Stimulated activated CD8-positive, alpha-beta memory T cell treated with anti-CD3 and anti-CD28 coated beads, Interleukin-7, amount 100 ng/mL, for 24 hours (primary cell): ENCODE data around the gene E2F3.
A peak's percentile ranks its signal among the peaks of the same experiment; 100 is the strongest.

Source experiments
- DNase-seq: peaks from one replicate; pipeline ENCODE4 v3.0.0-alpha.2; 2020; ENCODE audit warnings: low read depth

Gene E2F3

DNA sequence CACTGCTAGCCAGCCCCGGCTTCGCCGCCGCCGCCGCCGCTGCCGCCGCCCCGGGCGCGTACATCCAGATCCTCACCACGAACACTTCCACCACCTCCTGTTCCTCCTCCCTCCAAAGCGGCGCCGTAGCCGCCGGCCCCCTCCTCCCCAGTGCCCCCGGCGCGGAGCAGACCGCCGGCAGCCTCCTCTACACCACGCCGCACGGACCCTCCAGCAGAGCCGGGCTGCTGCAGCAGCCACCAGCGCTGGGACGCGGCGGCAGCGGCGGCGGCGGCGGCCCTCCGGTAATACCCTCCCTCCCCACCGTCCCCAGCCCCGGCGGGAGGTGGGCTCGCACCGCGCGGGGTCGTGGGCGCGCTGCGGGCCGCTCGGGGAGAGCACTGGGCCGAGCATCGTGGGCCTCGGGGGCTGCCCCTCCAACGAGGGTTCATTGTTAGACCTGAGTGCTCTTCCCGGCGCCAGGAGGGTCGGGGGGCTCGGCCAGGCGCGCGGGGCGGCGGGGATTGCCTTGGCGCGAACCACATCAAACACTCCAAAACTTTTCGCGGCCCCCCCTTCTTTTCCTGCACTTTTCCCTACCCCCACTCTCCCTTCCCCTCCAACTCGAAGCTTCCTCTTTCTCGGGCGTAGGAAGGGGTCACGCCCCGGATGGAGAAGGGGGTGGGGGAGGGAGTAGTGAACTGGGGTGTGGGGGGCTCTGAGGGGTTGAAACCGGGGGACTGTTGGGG is 827 bp downstream of the E2F3 start:
- DNase-seq = peak; percentile 26

DNA sequence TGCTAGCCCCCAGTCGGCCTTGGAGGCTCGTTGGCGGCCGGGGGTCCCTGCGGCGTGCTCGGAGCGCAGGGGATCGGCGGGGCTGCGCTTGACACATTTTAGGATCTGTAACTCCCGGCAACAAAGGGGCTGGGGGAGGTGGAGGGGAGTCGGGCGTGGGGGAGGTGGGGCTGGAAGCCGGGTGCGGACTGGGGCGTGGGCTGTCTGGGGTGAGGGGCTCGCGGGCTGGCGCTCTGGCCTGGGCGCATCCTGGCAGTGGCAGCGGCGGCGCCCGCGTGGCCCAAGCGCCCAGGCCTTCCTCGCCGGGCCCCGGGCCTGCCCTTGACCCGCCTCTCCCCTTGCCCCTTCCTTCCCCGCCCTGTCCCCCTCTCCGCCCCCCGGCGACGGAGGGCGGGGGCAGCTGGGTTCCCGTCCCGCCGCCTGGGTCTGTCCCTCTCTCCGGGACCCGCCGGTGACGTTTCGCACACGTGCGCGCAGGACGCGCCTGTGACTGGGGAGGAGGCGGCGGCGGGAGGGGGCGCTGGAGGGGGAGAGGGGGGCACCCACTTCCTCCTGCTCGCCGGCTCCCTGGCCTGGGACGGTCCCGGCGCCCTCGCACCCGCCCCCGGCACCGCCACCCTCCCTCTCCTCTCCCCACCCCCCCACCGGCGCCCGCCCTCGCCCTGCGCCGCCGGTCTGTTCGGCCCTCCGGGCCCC is 1.5 kb downstream of the E2F3 start:
- DNase-seq = peak; percentile 83

DNA sequence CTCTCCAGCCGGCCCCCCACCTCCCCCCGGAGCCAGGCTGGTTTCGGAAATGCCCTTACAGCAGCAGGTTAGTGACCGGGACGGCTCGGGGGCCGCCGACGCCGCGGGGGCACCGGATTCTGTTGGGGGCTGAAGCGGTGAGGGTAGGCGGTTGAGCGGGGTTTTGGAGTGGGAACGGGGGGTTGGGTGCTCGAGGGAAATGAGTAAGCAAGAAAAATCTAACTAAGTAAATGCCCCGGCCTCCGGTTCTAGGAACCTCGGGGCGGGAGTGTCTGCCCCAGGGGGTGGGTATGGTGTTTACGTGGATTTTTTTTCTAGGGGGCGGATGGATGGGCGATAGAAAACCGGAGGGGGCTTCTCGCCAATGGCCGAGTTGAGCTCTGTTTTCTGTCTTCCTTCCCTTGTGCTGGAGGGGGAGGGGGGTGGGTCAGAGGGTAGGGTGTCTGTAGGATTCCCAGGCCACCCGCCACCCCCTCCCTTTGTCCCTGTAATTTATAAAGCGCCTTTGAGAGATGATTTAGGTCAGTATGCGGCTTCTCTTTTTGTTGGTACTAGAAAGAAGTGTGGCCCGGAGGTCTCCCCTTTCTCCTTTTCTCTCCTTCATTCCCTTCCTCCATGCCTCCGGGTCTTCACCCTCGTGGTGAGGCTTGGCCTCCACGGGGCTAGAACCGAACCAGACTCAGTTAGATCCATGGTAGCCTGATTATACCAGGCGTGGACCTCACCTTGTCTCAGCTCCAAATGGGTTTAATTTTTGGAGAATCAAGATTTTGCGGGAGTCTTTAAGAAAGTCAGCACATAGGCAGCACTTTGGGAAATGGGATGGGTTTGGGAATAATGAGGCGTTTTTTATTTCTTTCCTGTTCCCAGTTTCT is 2.3 kb downstream of the E2F3 start:
- DNase-seq = peak; percentile 59

DNA sequence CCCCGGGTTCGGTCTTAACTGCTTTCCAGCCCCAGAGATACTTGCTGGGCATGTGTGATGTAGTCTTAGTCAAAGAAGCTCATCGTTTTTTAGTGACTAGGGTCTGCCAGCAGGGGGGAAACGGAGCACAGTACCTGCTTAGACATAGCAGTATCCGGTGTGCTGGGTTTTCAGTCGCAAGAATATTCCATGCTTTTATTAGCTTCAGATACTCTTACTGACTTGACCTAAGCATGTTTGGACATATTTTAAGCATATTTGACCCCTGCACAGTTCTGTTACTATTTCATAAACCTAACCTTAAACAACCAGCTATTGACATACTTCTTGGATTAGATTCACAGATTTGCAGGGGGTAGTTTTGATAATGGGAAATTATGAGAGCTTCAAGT is 3.0 kb downstream of the E2F3 start:
- DNase-seq = no peak

DNA sequence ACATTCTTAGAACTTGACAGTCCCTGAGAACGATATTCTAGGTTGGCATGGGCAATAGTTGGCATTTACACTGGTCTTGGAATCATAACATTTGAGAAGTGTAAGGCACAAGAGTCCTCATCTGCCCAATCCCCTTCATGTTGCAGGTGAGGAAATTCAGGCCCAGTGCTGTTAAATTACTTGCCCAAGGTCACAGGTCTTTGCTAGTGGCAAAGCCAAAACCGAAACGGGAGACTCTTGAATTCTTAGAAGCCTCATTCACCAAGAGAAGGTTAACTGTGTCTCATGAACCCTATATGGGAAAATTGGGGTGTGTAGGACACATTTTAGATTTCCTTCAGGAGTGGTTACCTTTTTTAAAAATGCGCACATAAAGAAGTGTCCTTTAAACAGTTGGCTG is 7.2 kb downstream of the E2F3 start:
- no peak for DNase-seq

DNA sequence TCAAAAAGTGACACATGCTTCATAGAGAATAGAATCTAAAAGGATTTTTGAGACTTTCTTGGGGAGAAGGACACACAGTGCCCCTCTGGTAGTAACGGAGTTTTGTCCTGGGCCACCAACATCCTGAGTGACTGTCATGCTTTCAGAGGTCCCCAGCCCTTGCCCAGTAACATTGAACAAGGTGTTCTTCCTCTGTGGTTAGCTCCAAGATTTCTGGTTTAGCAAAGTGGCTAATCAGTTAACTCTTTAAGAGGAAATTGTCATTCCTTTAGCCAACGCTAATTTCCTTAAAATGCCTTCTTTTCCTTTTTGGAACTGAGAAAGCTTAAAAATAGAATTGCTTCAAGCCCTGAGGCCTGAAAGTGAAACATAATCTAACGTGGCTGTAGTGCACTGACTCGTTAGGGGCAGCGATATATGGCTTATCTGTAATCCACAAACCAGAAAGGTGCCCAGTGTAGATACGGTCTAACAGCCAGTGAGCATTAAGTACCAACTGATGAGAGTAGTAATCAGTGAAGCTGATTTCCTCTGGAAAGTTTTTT is 7.8 kb downstream of the E2F3 start:
- DNase-seq = no peak

DNA sequence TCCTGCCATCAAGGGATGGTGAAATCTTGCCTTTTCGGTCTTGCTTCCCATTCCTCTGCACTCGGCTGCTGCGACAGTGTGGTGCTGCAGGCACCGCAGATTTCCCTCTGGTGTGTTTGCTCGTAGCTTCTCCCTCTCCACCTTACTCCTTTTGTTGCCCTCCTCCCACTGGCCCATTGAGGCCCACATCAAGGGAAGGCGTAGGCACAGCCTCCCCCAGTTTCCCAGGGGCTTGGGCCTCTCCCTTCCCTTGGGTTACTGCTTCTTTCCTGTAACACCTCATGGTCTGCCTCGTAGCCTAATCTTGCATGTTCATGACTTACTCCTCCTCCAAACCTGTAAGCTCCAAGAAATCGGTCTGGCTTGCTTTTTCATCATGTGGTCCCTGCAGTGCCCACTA is 9.9 kb downstream of the E2F3 start:
- DNase-seq = no peak

DNA sequence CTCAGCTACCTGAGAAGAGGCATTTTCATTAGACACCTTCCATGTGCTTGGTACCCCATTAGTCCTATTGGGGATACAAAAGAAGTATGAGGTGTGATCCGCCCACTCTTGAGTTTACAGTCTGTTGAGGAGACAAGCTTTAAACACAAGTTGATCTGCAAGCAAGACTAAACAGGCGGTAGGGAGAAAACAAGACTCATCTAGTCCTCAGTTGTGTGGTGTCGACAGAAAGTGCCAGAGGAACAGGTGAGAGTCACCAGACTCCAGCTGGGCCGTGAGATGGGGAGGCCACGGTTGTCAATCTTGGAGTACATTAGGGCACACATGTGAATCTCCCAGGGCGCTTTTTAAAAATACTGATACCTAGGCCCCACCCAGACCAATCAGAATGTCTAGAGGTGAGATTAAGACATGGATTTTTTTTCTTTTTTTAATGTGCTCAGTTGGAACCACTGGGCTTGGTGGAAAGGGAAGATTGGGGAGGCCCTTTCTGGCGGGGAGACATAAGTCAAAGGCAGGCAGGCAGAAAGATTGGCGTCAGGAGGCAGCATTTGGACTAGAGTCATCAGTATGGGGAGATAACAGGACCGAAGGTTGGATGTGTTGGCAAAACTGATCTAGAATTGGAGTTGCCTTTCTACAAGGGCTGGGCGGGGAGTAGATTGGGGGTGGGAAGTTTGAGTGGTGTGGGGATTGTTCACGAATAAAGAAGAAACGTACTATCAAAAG is 10.4 kb downstream of the E2F3 start:
- DNase-seq = no peak

DNA sequence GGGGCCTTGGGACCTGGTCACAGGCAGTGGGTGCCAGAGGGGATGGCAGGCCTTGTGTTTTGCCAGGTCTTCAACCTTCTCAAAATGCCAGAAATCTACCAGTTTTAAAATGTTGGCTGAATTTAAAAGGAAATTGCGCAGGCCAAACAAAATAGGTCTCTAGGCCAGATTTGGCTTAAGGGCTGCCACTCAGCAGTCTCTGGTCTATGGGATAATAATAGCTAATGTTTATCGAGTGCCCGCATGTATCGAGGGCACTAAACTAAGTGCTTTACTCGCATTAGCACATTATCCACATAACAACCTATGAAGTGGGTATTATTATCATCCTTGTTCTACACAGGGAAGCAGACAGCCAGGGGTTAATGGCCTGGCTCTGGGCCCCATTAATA is 11.0 kb downstream of the E2F3 start:
- no peak for DNase-seq

DNA sequence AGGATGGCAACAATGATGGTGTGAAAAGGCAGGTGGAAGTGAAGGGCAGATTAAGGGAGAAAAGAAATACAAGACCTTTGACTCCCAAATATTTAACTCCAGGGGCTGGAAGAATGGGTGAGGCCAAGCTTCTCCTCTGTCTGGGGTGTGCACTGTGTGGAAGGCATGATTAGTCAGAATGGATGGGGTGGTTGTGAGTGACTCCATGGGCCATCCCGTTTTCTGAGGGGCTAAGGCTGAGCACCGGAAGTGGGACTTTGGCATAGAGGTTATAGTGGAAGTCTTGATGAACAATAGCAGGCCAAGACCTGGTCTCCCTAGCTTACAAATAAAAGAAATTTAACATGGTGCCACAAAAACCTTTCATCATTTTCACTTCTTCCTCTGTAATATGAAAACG is 12.1 kb downstream of the E2F3 start:
- no peak for DNase-seq

DNA sequence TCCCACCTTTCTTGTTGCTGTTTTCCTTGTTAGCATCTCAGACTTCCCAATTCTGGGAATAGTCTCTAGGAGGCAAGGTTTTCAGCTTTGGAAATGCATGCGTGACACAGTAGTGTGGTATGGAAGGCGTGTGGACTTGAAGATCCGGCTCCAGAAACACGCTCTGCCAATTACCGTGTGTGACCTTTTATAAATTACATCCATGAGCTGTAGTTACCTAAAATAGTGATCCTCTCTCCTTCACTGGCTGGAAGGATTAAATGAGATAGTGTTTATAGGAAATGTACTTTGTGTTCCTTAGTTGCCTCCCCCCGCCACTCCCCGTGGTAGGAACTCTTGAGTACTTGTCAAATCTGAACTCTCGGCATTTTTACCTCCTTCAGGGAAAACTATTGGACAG is 13.0 kb downstream of the E2F3 start:
- DNase-seq = no peak

DNA sequence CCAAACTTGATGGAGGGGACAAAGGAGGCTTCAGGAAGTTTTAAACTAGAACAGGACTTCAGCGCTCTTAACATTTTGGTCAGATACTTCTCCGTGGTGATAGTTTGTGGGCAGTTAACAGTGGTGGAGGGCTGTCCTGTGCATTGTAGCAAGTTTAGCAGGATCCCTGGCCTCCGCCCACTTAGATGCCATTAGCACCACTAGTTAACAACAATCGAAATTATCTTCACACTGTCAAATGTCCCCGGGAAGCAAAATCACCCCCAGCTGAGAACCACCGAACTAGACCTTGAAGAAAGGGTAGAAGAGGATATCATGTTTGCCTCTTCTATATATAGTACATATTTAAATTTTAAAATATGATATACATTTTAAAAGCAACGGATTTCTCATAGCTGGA is 13.6 kb downstream of the E2F3 start:
- DNase-seq = no peak

DNA sequence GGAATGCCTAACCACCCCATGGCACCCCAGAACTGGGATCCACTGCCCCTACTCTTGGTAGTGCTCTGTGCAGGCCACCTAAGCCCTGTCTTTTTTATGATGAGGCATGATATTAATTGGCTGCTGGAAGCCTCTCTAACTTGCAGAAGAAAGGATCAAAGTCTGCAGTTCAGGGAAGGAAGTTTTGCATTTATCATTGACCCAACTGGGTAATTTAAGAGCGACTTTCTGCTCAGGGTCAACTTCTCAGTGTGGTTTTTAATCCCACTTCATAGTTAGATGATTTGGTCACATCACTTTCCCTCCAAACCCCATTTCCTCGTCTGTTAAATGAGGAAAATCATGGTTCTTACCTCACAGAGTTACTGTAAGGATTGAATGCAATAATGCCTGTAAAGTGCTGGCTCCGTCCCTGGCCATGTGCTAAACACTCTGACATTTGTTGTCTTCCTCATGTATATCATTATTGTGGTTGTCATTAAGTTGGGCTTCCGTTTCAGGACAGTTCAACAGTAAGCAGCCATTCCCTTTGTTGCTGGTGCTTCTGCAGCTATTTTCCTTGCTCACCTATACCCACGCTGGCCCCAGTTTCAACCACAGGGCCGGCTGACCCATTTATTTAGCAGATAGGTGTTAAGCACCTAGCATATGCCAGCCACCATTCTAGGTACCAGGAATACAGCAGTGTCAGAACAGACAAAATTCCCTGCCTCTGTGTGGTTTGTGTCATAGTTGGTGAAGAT is 14.2 kb downstream of the E2F3 start:
- no peak for DNase-seq

DNA sequence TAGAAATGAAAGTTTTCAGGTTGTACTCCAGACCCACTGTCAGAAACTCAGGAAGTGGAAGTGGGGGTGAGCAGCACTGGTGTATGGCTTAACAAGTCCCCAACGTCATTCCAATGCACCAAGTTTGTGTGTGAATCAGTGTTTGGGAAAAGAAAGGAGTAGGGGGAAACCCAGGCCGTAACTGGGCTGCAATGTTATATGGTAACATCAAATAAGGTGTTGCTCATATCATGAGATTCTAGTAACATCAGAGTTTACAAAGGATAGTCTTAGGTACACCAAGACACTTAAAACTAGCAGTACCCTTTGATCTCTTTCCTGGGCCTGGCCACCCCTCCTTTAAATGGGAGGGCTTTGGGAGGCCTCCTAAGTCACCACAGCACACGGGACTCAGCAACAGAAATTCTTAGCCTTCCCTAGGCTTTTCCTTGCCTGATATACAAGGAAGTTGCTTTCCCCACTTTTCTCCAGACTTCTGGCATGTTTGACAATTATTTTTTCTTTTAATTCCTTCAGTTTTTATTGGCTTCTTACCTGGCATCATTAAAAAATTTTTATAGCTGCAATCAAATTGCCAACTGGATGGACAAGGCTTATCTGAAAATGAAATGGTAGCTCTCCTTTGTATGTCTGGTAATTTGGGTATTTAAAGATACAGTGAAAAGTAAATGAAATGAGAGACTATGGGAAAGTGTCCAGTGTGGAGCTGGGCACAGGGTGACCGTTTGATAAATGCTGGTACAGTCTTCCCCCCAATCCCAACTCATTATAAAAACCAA is 15.1 kb downstream of the E2F3 start:
- no peak for DNase-seq

DNA sequence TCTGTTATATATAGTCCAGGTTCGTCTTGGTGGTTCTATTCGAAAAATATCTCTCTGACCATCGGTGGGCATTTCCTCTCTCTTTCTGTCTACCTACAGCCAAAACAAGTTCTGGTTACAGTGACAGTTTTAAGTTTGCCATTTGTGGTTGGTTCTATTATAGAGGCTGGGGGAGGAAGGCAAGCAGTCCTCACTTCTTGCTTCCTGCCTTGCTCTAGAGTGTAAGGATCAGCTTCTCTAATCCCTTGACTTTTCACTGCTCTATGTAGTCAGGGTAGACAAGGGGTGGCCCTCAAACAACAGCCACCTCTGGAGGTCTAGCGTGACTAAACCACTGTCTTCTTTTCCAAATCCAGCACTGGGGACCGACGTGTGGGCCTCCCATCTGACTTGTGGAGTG is 16.1 kb downstream of the E2F3 start:
- DNase-seq = no peak

DNA sequence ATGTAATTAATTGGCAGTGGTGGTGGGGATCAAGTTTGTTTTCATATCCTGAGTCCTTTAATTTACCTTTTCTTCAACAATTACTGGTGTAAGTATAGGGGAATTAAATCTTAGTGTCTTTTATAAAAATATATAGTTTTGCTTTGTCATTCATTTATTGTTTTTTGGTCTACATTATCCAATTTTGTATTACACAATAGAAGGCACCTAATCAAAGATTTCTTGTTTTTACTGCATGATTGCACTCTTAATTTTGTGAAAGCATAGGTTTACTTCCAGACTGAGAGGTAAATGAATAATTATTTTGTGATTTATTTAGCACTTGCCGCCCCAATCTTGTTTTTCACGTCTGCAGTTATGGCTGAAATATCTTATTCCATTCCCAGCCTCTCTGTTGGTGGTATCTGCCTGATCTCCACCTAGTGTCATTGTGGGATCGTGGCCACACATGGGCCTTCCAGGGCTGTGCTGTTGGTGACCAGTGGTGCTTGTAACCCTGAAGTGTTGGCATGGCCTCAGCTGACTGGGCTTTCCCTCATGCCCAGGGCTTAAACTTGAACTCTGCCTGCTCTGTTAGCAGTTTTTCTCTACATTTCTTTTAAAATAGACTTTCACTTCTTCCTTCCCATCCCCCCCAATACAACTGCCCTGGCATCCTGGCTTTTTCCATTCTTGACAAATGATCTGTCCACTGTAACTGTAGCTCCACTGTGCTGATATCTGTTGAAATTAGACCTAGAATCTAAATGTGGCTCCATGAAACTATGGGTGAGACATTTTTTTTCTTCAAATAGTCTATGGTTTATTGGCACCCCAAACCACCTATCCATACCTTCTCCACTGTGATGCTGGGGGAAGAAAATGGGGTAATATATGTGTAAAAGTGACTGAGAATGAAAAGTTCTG is 24.8 kb downstream of the E2F3 start:
- DNase-seq = no peak

DNA sequence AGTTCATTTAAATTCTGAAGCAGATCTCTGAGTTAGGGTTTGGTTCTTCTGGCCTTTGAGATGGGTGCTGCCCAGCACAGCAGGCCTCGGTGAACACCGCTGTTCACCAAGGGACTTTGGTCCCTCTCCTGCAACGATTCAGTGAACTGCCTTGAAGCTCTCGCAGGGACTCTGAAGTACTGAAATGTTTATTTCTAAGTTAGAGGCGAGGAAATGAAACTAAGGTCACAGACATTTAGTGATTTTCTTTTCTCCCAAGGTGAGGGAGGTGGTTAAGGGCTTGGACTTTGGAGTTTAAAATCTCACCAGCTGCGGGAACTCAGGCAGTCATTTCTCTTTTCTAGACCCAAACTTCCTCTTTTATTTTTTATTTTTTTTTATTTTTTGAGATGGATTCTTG is 26.2 kb downstream of the E2F3 start:
- no peak for DNase-seq

DNA sequence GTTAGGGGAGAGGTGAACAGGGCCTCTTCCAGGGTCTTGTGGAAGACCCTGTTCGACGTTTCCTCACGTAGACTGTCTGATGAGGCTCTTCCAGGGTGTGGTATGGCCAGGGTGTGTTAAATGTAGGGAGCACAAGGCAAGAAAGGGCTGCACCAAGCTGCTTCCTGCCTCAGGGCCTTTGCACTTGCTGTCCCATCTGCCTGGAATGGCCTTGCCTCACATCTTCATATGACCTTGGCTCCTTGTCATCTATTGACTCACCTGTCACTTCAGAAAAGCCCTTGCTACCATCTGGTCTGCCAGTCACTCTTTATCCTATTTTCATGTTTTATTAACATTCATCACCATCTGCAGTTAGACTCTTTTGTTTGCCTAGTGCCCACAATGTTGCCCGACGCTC is 31.0 kb downstream of the E2F3 start:
- DNase-seq = no peak

DNA sequence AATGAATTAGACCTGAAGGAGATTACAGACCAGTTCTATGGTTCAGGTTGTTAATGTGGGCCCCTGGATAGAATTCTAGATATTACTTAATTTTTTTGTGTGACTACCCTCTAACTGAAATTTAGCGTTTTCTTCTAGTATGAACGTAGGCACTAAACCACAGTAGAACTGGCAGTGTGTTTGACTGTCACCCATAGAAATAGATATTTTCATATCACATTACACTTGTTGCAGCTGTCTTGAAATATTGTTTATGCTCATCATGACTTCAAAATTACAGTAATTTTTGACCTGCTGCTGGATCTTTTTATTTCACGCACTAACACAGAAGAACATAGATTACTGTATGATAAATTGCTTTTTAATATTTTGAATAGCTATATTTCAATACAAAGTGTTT is 31.6 kb downstream of the E2F3 start:
- no peak for DNase-seq
